DOHH2 (cell line): ENCODE data around the gene OR51F2.

Experiments used
- H3F3A ChIP-seq: fragments of 200-600 bp; sonication (generic), shearing (Covaris generic); 2 replicates; pipeline ENCODE4 v1.6.0; 2016; ENCODE audit warnings: antibody characterized with exemption, mild to moderate bottlenecking; ENCODE audit not compliant: control insufficient read depth, insufficient read depth
- H3K27ac ChIP-seq: fragments of 200-600 bp; sonication (generic); 2 replicates; pipeline ENCODE4 v1.5.1; 2014; ENCODE audit warnings: low read depth, mild to moderate bottlenecking, low read length, moderate library complexity
- H3K27me3 ChIP-seq: fragments of 200-600 bp; sonication (generic); 2 replicates; pipeline ENCODE4 v1.6.1; 2014; ENCODE audit warnings: mild to moderate bottlenecking, low read length, mixed read lengths; ENCODE audit not compliant: control insufficient read depth
- H3K36me3 ChIP-seq: fragments of 200-600 bp; sonication (generic); 2 replicates; pipeline ENCODE4 v1.6.1; 2014; ENCODE audit warnings: mild to moderate bottlenecking, low read length, moderate library complexity, mixed read lengths; ENCODE audit not compliant: control insufficient read depth
- H3K4me1 ChIP-seq: fragments of 200-600 bp; sonication (generic); 2 replicates; pipeline ENCODE4 v1.6.1; 2014; ENCODE audit warnings: mild to moderate bottlenecking, low read length, mixed read lengths; ENCODE audit not compliant: control insufficient read depth
- H3K4me2 ChIP-seq: fragments of 200-600 bp; sonication (generic); 2 replicates; pipeline ENCODE4 v1.6.0; 2014; ENCODE audit warnings: mild to moderate bottlenecking, low read length, moderate library complexity
- H3K4me3 ChIP-seq: fragments of 200-600 bp; sonication (generic); 2 replicates; pipeline ENCODE4 v1.5.1; 2014; ENCODE audit warnings: mild to moderate bottlenecking, low read length, mixed read lengths
- H3K79me2 ChIP-seq: fragments of 200-600 bp; sonication (generic); 2 replicates; pipeline ENCODE4 v1.6.1; 2014; ENCODE audit warnings: mild to moderate bottlenecking, low read length, mixed read lengths; ENCODE audit not compliant: control insufficient read depth
- H3K9me2 ChIP-seq: fragments of 200-600 bp; sonication (generic); replicated peaks from 2 replicates; pipeline ENCODE4 v1.6.1; 2014; ENCODE audit warnings: mild to moderate bottlenecking, low read length, mixed read lengths; ENCODE audit not compliant: control insufficient read depth
- H3K9me3 ChIP-seq: fragments of 200-600 bp; sonication (generic); 2 replicates; pipeline ENCODE4 v1.6.1; 2014; ENCODE audit warnings: antibody characterized with exemption, low read length, mixed read lengths; ENCODE audit not compliant: control insufficient read depth, insufficient read depth
- H4K20me1 ChIP-seq: fragments of 200-600 bp; sonication (generic); 2 replicates; pipeline ENCODE4 v1.6.0; 2014; ENCODE audit warnings: low read depth, mild to moderate bottlenecking, antibody characterized with exemption, low read length, moderate library complexity; ENCODE audit not compliant: control insufficient read depth, insufficient read depth
- EZH2phosphoT487 ChIP-seq: fragments of 200-600 bp; sonication (generic); IDR thresholded peaks from 2 replicates; pipeline ENCODE4 v1.6.1; 2017; ENCODE audit warnings: borderline replicate concordance, mild to moderate bottlenecking, antibody characterized with exemption, low read length, moderate library complexity, mixed read lengths
- TF ChIP-seq, protein P1 (sequence below): fragments of 200-600 bp; sonication (generic); IDR thresholded peaks from one replicate; pipeline ENCODE4 v1.5.1; 2014; ENCODE audit warnings: antibody characterized with exemption, mild to moderate bottlenecking, low read depth, low read length; ENCODE audit not compliant: poor library complexity, severe bottlenecking

OR51F2 gene

GRCh38 chr11:4830909-4831308 lies 9.8 kb downstream of the OR51F2 start:
- H3K27ac ChIP-seq: no peak overlapping the region
- H3K27me3 ChIP-seq: no peaks in the 10 kb centered on the region

GRCh38 chr11:4839851-4840549 lies 18.9 kb downstream of the OR51F2 start:
- Histone ChIP-seq H3K36me3 (no peaks in the 10 kb centered on the region), H3K4me1 (no peaks in the 10 kb centered on the region), H3K4me3 (no peak overlapping the region), H4K20me1 (no peaks in the 10 kb centered on the region), H3F3A (no peaks in the 10 kb centered on the region), H3K79me2 (no peaks in the 10 kb centered on the region), H3K4me2 (no peak overlapping the region), H3K27ac (no peak overlapping the region), H3K27me3 (no peaks in the 10 kb centered on the region), H3K9me2 (no peaks in the 10 kb centered on the region), H3K9me3 (no peaks in the 10 kb centered on the region)
- no peak for TF ChIP-seq EZH2phosphoT487
- TF ChIP-seq, protein P1, sequence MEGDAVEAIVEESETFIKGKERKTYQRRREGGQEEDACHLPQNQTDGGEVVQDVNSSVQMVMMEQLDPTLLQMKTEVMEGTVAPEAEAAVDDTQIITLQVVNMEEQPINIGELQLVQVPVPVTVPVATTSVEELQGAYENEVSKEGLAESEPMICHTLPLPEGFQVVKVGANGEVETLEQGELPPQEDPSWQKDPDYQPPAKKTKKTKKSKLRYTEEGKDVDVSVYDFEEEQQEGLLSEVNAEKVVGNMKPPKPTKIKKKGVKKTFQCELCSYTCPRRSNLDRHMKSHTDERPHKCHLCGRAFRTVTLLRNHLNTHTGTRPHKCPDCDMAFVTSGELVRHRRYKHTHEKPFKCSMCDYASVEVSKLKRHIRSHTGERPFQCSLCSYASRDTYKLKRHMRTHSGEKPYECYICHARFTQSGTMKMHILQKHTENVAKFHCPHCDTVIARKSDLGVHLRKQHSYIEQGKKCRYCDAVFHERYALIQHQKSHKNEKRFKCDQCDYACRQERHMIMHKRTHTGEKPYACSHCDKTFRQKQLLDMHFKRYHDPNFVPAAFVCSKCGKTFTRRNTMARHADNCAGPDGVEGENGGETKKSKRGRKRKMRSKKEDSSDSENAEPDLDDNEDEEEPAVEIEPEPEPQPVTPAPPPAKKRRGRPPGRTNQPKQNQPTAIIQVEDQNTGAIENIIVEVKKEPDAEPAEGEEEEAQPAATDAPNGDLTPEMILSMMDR: no peak

More at GRCh38 chr11:4830909-4831308, 9.8 kb downstream of the OR51F2 start:
- Histone ChIP-seq H3K79me2 (no peaks in the 10 kb centered on the region), H3K4me3 (no peak overlapping the region), H3K9me3 (no peaks in the 10 kb centered on the region), H3K4me2 (no peak overlapping the region), H3K9me2 (no peaks in the 10 kb centered on the region), H3K36me3 (no peaks in the 10 kb centered on the region), H4K20me1 (no peaks in the 10 kb centered on the region), H3F3A (no peaks in the 10 kb centered on the region), H3K4me1 (no peaks in the 10 kb centered on the region)
- TF ChIP-seq, protein P1: no peak
- no peak for TF ChIP-seq EZH2phosphoT487

GRCh38 chr11:4848908-4849532 lies 27.9 kb downstream of the OR51F2 start, which contains the start of gene OR51S1:
OR51S1 (minus strand) TSS chr11:4849208; CDS start chr11:4849208, 0 bp downstream.
- no peak within 1 kb of the TSS for H3K4me2 ChIP-seq
- H3K79me2 ChIP-seq: no peaks in the 10 kb centered on the region
- no peaks in the 10 kb centered on the region for H4K20me1 ChIP-seq
- no peak within 1 kb of the TSS for H3K4me3 ChIP-seq
- H3K27me3 ChIP-seq: no peaks in the 10 kb centered on the region
- H3K27ac ChIP-seq: no peak within 1 kb of the TSS
- TF ChIP-seq, protein P1: no peak
- TF ChIP-seq EZH2phosphoT487: no peak
- no peaks in the 10 kb centered on the region for H3K9me3 ChIP-seq
- no peaks in the 10 kb centered on the region for H3K36me3 ChIP-seq
- no peaks in the 10 kb centered on the region for H3K9me2 ChIP-seq
- H3K4me1 ChIP-seq: no peaks in the 10 kb centered on the region
- no peaks in the 10 kb centered on the region for H3F3A ChIP-seq
